HG03457 (cell line): ENCODE measurements around the gene SIMC1.

ENCODE experiments used
- ATAC-seq: cut with Tn5 transposase; IDR thresholded peaks from one replicate; pipeline ENCODE4 v1.9.1; 2021; ENCODE audit warnings: moderate number of reproducible peaks; ENCODE audit not compliant: unreplicated experiment

Gene SIMC1

GRCh38 chr5:176387384-176387925 lies 149.2 kb downstream of the SIMC1 start:
- no peak for ATAC-seq

- ATAC-seq = no peak
These were observed 149.8 kb downstream of the SIMC1 start for GRCh38 chr5:176388003-176388443.

- peak; percentile 70 for ATAC-seq
These were observed 150.4 kb downstream of the SIMC1 start, which contains the start of the genes HIGD2A and NOP16 for GRCh38 chr5:176388444-176389134. TSS of gene HIGD2A (plus strand) at chr5:176388751. CDS start at chr5:176388820, 69 bp downstream. TSS of gene NOP16 (minus strand) at chr5:176388598. CDS start at chr5:176388539, 59 bp downstream.

- peak; percentile 14 for ATAC-seq
These were observed 151.2 kb downstream of the SIMC1 start for GRCh38 chr5:176389135-176390123.

- ATAC-seq = no peak
These were observed 153.3 kb downstream of the SIMC1 start for GRCh38 chr5:176391479-176391878.

- ATAC-seq = no peak
These were observed 153.8 kb downstream of the SIMC1 start for GRCh38 chr5:176391999-176392398.

- no peak for ATAC-seq
These were observed 154.3 kb downstream of the SIMC1 start for GRCh38 chr5:176392526-176392925.

- no peak for ATAC-seq
These were observed 155.9 kb downstream of the SIMC1 start for GRCh38 chr5:176394096-176394495.

GRCh38 chr5:176394881-176395675 lies 156.9 kb downstream of the SIMC1 start:
- ATAC-seq = no peak
